Adrenal gland (tissue), 12 donors: ENCODE data around the gene ANGPTL7. TPM values are rescaled to one million over a fixed set of nuclear protein-coding genes. Genes with fewer than 3 reads are reported as not detected.

Source experiments
- DNase-seq, 7 donors: peaks; one replicate each; pipeline ENCODE4 v3.0.0-alpha.2; 2019 to 2020
- H3K27ac ChIP-seq, 5 donors: fragments of 200-600 bp; sonication (generic) in 4 of 5; 1 replicate in 3 of 5; 2 replicates in 2 of 5; pipeline versions ENCODE4 v1.5.1 to v1.8.0; 2016 to 2020; ENCODE audit warnings: mild to moderate bottlenecking in 1 of 5
- H3K27me3 ChIP-seq: fragments of 200-600 bp; 2 replicates; pipeline ENCODE4 v1.8.0; 2021
- H3K36me3 ChIP-seq, 2 donors: fragments of 200-600 bp; replicated peaks in 1 of 2; 1 replicate in 1 of 2; 2 replicates in 1 of 2; pipeline versions ENCODE4 v1.5.1 to v1.8.0; 2018 to 2022
- H3K4me1 ChIP-seq, 2 donors: fragments of 200-600 bp; replicated peaks in 1 of 2; 1 replicate in 1 of 2; 2 replicates in 1 of 2; pipeline versions ENCODE4 v1.5.1 to v1.8.0; 2018 to 2021
- H3K4me3 ChIP-seq, 4 donors: fragments of 200-600 bp; sonication (generic) in 3 of 4; one replicate each; pipeline ENCODE4 v1.5.1; 2016 to 2018
- H3K9me3 ChIP-seq, 3 donors: fragments of 200-600 bp; sonication (generic) in 1 of 3; replicated peaks in 1 of 3; 1 replicate in 2 of 3; 2 replicates in 1 of 3; pipeline versions ENCODE4 v1.5.1 to v1.8.0; 2016 to 2021
- POLR2A ChIP-seq, 2 donors: fragments of 450-650 bp; IDR thresholded peaks; one replicate each; pipeline ENCODE4 v1.6.1; 2017; ENCODE audit warnings: antibody characterized with exemption in 2 of 2, mild to moderate bottlenecking in 2 of 2, moderate library complexity in 1 of 2
- WGBS, 4 donors: extraction: QIAGEN DNeasy Blood & Tissue Kit in 2 of 4; methylation state at CpG; one replicate each; pipeline versions ENCODE4 v1.1.5 to v1.1.7; 2013 to 2017; 5-methylcytosine and 5-hydroxymethylcytosine counted together
- intact Hi-C, 2 donors: fragments of 100-400 bp; cut with DNase I; formaldehyde crosslinking; loops; one replicate each; pipeline versions ENCODE4 v1.14.1 to v1.15.0; 2022 to 2023
- polyA plus RNA-seq, 3 donors: library from polyadenylated mRNA; stranded (reverse); fragments of 200-250 nt in 2 of 3; fragments of 350-450 nt in 1 of 3; fragmentation: Illumina TruSeq in 1 of 3; extraction: RNeasy Lipid Tissue Mini Kit (QIAGEN cat#74804) in 1 of 3; gene quantifications; one replicate each; pipeline ENCODE4 v1.2.3, GENCODE V29; 2013 to 2014
- total RNA-seq, 9 donors: library from RNA; depleted of rRNA in 4 of 9; stranded (reverse); fragments of >200 nt in 4 of 9; fragments of 120-200 nt in 1 of 9; fragmentation: NEBNext Ultra II Directional in 1 of 9; extraction: Animal tissue kit (Norgen Biotek cat#: 25700) in 1 of 9; gene quantifications; one replicate each; pipeline versions ENCODE4 v1.1.0 to v1.2.4, GENCODE V29; 2013 to 2023
- TF ChIP-seq, protein P1 (sequence below), 6 experiments: fragments of 450-650 bp in 4 of 6; fragments of 200-600 bp in 2 of 6; sonication (generic) in 1 of 6; IDR thresholded peaks; 1 replicate in 5 of 6; 2 replicates in 1 of 6; pipeline versions ENCODE4 v1.5.1 to v1.8.0; 2016 to 2021; ENCODE audit warnings: antibody characterized with exemption in 6 of 6, mild to moderate bottlenecking in 2 of 6, moderate library complexity in 1 of 6
- donor health status: healthy with polysubstance abuse.
- donor health status: Bipolar disorder and iron deficiency.
- donor health status: DM: yes; HTN: yes; CAD: no.
- donor health status: DM: no; HTN: no; CAD: no.
- donor health status: DM: no; HTN: no; CAD: no.
- donor health status: DM: yes; HTN: yes; CAD: no.

ANGPTL7 gene
- total and polyA plus RNA-seq, 12 donors: 0.12 to 8.5 (median 2.1) TPM

DNA sequence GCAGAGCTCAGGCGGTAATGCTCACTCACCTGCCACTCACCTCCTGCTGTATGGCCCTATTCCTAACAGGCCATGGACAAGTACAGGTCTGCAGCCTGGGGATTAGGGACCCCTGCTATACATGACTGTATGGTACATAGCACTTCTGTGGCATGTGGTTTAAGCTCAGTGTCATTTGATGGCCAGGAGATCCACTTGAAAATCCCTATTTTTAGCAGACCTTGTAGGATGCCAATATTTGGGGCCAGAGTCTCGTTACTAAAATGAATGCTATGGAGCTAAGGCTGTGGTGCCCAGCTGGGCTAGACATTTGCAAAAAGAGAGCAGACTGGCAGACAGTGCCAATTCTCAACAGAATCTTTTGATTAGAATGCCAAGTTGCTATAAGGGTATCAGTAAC lies 1.7 kb upstream of the ANGPTL7 start:
- 70 to 79% (median 76%) methylated on average over 2 of the region's 2 CpGs for WGBS, 4 donors
- no peak overlapping the region for H3K27ac ChIP-seq
- no peak overlapping the region for H3K4me3 ChIP-seq
- TF ChIP-seq, protein P1, sequence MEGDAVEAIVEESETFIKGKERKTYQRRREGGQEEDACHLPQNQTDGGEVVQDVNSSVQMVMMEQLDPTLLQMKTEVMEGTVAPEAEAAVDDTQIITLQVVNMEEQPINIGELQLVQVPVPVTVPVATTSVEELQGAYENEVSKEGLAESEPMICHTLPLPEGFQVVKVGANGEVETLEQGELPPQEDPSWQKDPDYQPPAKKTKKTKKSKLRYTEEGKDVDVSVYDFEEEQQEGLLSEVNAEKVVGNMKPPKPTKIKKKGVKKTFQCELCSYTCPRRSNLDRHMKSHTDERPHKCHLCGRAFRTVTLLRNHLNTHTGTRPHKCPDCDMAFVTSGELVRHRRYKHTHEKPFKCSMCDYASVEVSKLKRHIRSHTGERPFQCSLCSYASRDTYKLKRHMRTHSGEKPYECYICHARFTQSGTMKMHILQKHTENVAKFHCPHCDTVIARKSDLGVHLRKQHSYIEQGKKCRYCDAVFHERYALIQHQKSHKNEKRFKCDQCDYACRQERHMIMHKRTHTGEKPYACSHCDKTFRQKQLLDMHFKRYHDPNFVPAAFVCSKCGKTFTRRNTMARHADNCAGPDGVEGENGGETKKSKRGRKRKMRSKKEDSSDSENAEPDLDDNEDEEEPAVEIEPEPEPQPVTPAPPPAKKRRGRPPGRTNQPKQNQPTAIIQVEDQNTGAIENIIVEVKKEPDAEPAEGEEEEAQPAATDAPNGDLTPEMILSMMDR (IDR thresholded peaks at IDR 0.05): no peak
- no peak for TF ChIP-seq POLR2A (IDR thresholded peaks at IDR 0.05)
- H3K9me3 ChIP-seq: no peaks in the 10 kb centered on the region
- no peak for DNase-seq
- H3K36me3 ChIP-seq: peaks cover 0 to 12% of the 10 kb centered on the region in 2 donors
- intact Hi-C loops: no loop called here
- peaks cover 0 to 12% of the 10 kb centered on the region in 2 donors for H3K4me1 ChIP-seq
- H3K27me3 ChIP-seq: no peaks in the 10 kb centered on the region

DNA sequence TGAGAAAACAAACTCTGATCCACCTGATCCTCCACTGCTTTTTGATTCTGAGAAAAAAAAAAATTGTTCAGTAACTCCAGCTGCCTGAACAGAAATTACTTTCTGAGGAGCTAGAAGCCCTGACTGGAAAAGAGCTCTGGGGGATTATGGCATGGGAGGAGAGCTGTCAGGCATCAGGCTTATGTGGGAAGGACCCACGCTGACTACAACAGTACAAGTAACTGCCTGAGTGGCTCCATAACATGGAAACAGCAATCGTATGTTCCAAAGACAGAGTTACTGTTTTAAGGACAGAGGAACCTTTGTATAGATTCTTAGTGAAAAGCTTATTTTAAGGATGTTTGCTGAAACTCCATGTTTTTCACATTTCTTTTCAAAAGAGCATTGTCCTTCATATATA lies 1.2 kb upstream of the ANGPTL7 start:
- Histone ChIP-seq H3K4me1 (peaks cover 0 to 12% of the 10 kb centered on the region in 2 donors), H3K27me3 (no peaks in the 10 kb centered on the region), H3K4me3 (no peak overlapping the region), H3K36me3 (peaks cover 0 to 16% of the 10 kb centered on the region in 2 donors), H3K27ac (no peak overlapping the region), H3K9me3 (no peaks in the 10 kb centered on the region)
- no peak for DNase-seq
- 86 to 100% (median 92%) methylated on average over 2 of the region's 2 CpGs for WGBS, 4 donors
- TF ChIP-seq POLR2A (IDR thresholded peaks at IDR 0.05): no peak
- TF ChIP-seq, protein P1 (IDR thresholded peaks at IDR 0.05): no peak
- intact Hi-C loops: no loop called here

DNA sequence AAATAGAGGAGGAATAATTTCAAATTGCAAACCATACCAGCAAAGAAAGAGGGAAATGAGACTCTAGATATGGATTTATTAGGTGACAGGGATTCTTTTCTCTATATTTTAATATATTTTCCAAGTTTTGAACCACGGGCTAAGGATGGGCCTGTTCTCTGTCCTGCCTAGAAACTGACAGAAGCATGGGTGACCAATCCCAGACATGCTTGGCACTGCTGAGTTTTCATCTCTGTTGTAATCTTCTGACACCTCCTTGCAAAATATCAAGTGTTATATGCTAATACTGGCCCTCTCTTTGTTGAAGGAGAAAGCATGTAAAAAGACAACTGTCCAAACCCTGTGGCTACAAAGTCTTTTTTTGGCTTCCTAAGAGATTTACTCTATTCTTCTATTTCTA lies 774 bp upstream of the ANGPTL7 start:
- no peak overlapping the region for H3K4me3 ChIP-seq
- peaks cover 0 to 12% of the 10 kb centered on the region in 2 donors for H3K4me1 ChIP-seq
- peaks cover 0 to 20% of the 10 kb centered on the region in 2 donors for H3K36me3 ChIP-seq
- no peak overlapping the region for H3K27ac ChIP-seq
- H3K9me3 ChIP-seq: no peaks in the 10 kb centered on the region
- 86 to 95% (median 88%) methylated on average over 1 of the region's 1 CpG for WGBS, 4 donors
- DNase-seq: no peak
- intact Hi-C loops: no loop called here
- TF ChIP-seq, protein P1 (IDR thresholded peaks at IDR 0.05): no peak
- no peak for TF ChIP-seq POLR2A (IDR thresholded peaks at IDR 0.05)
- H3K27me3 ChIP-seq: no peaks in the 10 kb centered on the region

DNA sequence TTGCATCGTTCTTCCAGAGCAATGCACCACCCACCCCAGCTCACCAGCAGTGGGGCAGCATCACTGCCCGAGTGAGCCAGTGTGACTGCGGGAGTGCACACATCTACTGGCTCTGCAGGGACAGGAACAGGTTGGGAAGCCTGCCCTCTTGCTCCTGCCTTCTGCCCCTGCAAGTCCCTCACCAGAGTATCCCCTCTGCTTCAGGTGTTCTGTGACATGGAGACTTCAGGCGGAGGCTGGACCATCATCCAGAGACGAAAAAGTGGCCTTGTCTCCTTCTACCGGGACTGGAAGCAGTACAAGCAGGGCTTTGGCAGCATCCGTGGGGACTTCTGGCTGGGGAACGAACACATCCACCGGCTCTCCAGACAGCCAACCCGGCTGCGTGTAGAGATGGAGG lies 4.2 kb downstream of the ANGPTL7 start:
- TF ChIP-seq POLR2A (IDR thresholded peaks at IDR 0.05): no peak
- TF ChIP-seq, protein P1 (IDR thresholded peaks at IDR 0.05): no peak
- H3K4me3 ChIP-seq: no peak overlapping the region
- WGBS, 4 donors: 90 to 94% (median 92%) methylated on average over 10 to 11 of the region's 11 CpGs
- DNase-seq: no peak
- H3K27ac ChIP-seq: no peak overlapping the region
- peaks cover 0 to 56% of the 10 kb centered on the region in 2 donors for H3K36me3 ChIP-seq
- peaks cover 0 to 5% of the 10 kb centered on the region in 2 donors for H3K4me1 ChIP-seq
- H3K9me3 ChIP-seq: no peaks in the 10 kb centered on the region
- intact Hi-C loops: no loop called here
- H3K27me3 ChIP-seq: no peaks in the 10 kb centered on the region
